IPS-18a (cell line): ENCODE results near the gene RNF41.
A peak's percentile ranks its signal among the peaks of the same experiment; 100 is the strongest.

ENCODE experiments used
- H3K27ac ChIP-seq: one replicate; pipeline ENCODE4 v1.5.1; 2013; ENCODE audit warnings: low read length
- H3K27me3 ChIP-seq: one replicate; pipeline ENCODE4 v1.6.1; 2013; ENCODE audit warnings: mild to moderate bottlenecking, low read length; ENCODE audit not compliant: control insufficient read depth, insufficient read depth
- H3K36me3 ChIP-seq: one replicate; pipeline ENCODE4 v1.6.1; 2013; ENCODE audit warnings: low read depth, low read length; ENCODE audit not compliant: control insufficient read depth
- H3K4me1 ChIP-seq: one replicate; pipeline ENCODE4 v1.6.1; 2013; ENCODE audit warnings: low read depth, low read length; ENCODE audit not compliant: control insufficient read depth
- H3K4me3 ChIP-seq: one replicate; pipeline ENCODE4 v1.5.1; 2013; ENCODE audit warnings: low read length
- H3K9ac ChIP-seq: one replicate; pipeline ENCODE4 v1.6.1; 2013; ENCODE audit warnings: mild to moderate bottlenecking, low read length, moderate library complexity
- H3K9me3 ChIP-seq: one replicate; pipeline ENCODE4 v1.6.1; 2013; ENCODE audit warnings: low read depth, low read length; ENCODE audit not compliant: control insufficient read depth

RNF41 gene

GRCh38 chr12:56189099-56189917 is 32.4 kb downstream of the RNF41 start, which contains the start of gene SMARCC2:
SMARCC2 (minus strand) TSS chr12:56189483; CDS start chr12:56189461, 22 bp downstream.
- no peaks in the 10 kb centered on the region for H3K27me3 ChIP-seq
- H3K27ac ChIP-seq, result peak within 1 kb of the TSS; percentile 92
- peak within 1 kb of the TSS; percentile 100 for H3K4me3 ChIP-seq
- H3K4me1 ChIP-seq, result peaks cover 9% of the 10 kb centered on the region
- H3K9me3 ChIP-seq, result no peaks in the 10 kb centered on the region
- peaks cover 22% of the 10 kb centered on the region for H3K36me3 ChIP-seq
- H3K9ac ChIP-seq, result peak within 1 kb of the TSS; percentile 94

- no peaks in the 10 kb centered on the region for H3K27me3 ChIP-seq
- peak overlapping the region; percentile 92 for H3K9ac ChIP-seq
- H3K36me3 ChIP-seq, result peaks cover 27% of the 10 kb centered on the region
- H3K4me3 ChIP-seq, result peak overlapping the region; percentile 92
- no peaks in the 10 kb centered on the region for H3K9me3 ChIP-seq
- H3K27ac ChIP-seq, result peak overlapping the region; percentile 82
- H3K4me1 ChIP-seq, result peaks cover 9% of the 10 kb centered on the region
Observed at GRCh38 chr12:56188778-56189098, 33.0 kb downstream of the RNF41 start.

DNA sequence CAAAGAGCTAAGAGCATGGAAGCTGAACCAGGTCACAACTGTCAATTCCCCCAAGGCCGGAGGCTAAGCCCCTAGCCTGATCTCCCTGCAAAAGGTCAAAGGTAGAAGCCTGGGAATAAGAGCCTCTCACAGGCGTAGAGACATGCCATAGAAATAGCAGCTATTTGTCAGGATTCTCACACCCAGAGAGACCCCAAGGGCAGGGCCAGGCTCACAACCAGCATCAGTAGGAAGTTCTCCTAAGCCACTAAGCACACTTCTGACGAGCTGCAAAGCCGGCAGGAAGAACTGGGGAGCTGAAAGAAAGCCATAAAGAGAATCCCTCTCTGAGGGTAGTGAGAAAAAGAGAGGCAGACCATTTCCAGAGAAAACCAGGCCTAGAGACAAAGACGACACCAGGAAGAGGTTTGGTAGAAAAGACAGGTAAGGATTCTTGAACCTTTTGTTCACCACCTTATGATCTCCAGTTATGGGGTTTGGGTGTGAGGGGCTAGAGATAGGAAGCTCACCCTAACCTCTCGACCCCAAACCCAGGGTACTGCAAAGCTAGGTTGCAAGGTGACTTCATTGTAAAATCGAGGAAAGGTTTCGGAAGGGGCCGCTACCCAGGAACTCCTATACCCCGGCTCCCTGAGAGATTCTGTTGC is 33.5 kb downstream of the RNF41 start:
- Histone ChIP-seq H3K9ac (peak overlapping the region; percentile 92), H3K36me3 (peaks cover 31% of the 10 kb centered on the region), H3K27ac (peak overlapping the region; percentile 82), H3K9me3 (no peaks in the 10 kb centered on the region), H3K4me1 (peaks cover 9% of the 10 kb centered on the region), H3K27me3 (no peaks in the 10 kb centered on the region), H3K4me3 (peak overlapping the region; percentile 92)

- H3K36me3 ChIP-seq, result peaks cover 38% of the 10 kb centered on the region
- H3K27ac ChIP-seq, result no peak overlapping the region
- no peak overlapping the region for H3K4me3 ChIP-seq
Observed at GRCh38 chr12:56186957-56187356, 34.8 kb downstream of the RNF41 start.

GRCh38 chr12:56178347-56178746 is 43.4 kb downstream of the RNF41 start:
- Histone ChIP-seq H3K36me3 (peaks cover 74% of the 10 kb centered on the region), H3K4me1 (no peaks in the 10 kb centered on the region), H3K9ac (no peak overlapping the region), H3K9me3 (no peaks in the 10 kb centered on the region), H3K4me3 (no peak overlapping the region), H3K27ac (no peak overlapping the region), H3K27me3 (no peaks in the 10 kb centered on the region)

More at GRCh38 chr12:56186957-56187356, 34.8 kb downstream of the RNF41 start:
- H3K9me3 ChIP-seq, result no peaks in the 10 kb centered on the region
- H3K4me1 ChIP-seq, result peaks cover 9% of the 10 kb centered on the region
- H3K9ac ChIP-seq, result no peak overlapping the region
- H3K27me3 ChIP-seq, result no peaks in the 10 kb centered on the region

DNA sequence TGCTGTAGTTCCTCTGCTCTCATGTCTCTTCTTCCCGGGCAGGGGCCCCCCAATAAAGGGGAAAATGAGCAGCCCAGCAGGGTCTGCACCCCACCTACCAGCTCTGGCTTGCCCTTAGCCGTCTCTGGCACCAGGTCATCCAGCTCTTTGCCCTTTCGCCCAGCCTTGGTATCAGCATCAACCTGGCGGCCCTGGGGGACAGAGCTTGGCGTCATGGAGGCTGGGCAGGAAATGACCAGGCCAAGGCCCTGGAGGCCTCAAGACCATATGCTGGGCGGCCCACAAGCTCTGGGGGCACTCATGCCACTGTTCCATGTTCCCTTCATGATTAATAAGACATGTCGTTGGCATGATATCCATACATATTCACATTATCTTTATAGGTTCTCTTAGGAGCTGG is 48.9 kb downstream of the RNF41 start:
- Histone ChIP-seq H3K4me1 (no peaks in the 10 kb centered on the region), H3K9me3 (no peaks in the 10 kb centered on the region), H3K4me3 (no peak overlapping the region), H3K36me3 (peaks cover 83% of the 10 kb centered on the region), H3K27ac (no peak overlapping the region), H3K9ac (no peak overlapping the region), H3K27me3 (no peaks in the 10 kb centered on the region)

- H3K36me3 ChIP-seq, result peaks cover 86% of the 10 kb centered on the region
Observed at GRCh38 chr12:56169229-56169759, 52.4 kb downstream of the RNF41 start.

DNA sequence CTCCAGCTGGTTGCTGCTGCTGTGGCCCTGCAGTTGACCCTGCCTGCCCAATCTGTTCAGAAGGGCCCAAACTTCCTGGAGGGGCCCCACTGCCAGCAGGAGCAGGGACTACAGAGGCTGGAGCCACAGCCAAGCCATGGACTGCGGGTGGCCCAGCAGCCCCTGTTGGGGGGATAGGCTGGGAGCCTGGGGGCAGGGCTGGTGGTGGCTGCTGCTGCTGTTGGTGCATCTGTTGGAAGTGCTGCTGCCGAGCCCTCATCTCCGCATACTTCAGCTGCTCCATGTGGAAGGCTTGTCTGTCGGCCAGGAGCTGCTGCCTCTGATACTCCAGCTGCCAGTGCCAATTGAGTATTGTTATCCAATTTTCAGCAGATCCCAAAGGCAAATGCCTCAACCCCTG is 56.4 kb downstream of the RNF41 start:
- Histone ChIP-seq H3K9ac (no peak overlapping the region), H3K27me3 (no peaks in the 10 kb centered on the region), H3K4me3 (no peak overlapping the region), H3K9me3 (no peaks in the 10 kb centered on the region), H3K27ac (no peak overlapping the region), H3K4me1 (peaks cover 15% of the 10 kb centered on the region), H3K36me3 (peaks cover 85% of the 10 kb centered on the region)

More at GRCh38 chr12:56169229-56169759, 52.4 kb downstream of the RNF41 start:
- Histone ChIP-seq H3K27ac (no peak overlapping the region), H3K9me3 (no peaks in the 10 kb centered on the region), H3K4me3 (no peak overlapping the region), H3K9ac (no peak overlapping the region), H3K4me1 (no peaks in the 10 kb centered on the region), H3K27me3 (no peaks in the 10 kb centered on the region)

DNA sequence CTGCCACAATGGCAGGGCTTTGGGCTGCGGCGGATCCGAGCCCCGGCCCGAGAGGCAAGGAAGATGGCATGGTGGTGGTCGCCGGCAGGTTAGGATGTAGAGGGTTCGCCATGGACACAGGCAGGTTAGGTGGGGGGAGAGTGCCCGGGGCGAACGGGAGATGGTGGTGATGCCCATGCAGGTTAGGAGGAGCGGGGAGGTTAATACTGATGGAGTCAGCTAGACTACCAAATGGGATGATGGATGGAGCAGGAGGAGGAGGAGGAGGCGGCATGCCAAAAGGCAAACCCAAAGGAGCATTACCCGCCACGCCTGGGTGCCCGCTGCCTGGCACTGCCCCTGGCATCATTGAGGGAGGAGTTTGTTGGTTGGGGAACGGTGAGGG is 57.4 kb downstream of the RNF41 start:
- Histone ChIP-seq H3K4me1 (peaks cover 25% of the 10 kb centered on the region), H3K9me3 (no peaks in the 10 kb centered on the region), H3K36me3 (peaks cover 85% of the 10 kb centered on the region), H3K27me3 (no peaks in the 10 kb centered on the region), H3K9ac (no peak overlapping the region), H3K4me3 (no peak overlapping the region), H3K27ac (no peak overlapping the region)

GRCh38 chr12:56163533-56164344 is 58.0 kb downstream of the RNF41 start:
- Histone ChIP-seq H3K27ac (no peak overlapping the region), H3K4me1 (peaks cover 26% of the 10 kb centered on the region), H3K9ac (no peak overlapping the region), H3K4me3 (no peak overlapping the region), H3K36me3 (peaks cover 82% of the 10 kb centered on the region), H3K27me3 (no peaks in the 10 kb centered on the region), H3K9me3 (no peaks in the 10 kb centered on the region)
